Measurements from ENCODE around the gene ZNF699.
"Not testable (repeated sequence)": the region's sequence is repeated elsewhere in the genome, so short reads cannot be mapped to it uniquely, and the experiment has no call there.

ZNF699 gene

GRCh38 chr19:9323557-9323918, 13.9 kb upstream of the ZNF699 start:
- no peaks in the 10 kb centered on the region for H3K27me3 ChIP-seq (ENCODE audit: control insufficient read depth, insufficient read depth, low read length)
- H3K9ac ChIP-seq (ENCODE audit: low read depth, low read length) = peak overlapping the region; percentile 32
- H3K4me3 ChIP-seq (ENCODE audit: low read depth, low read length) = peak overlapping the region; percentile 58
- no peaks in the 10 kb centered on the region for H3K4me1 ChIP-seq (ENCODE audit: control insufficient read depth, insufficient read depth, low read length)
- H3K9me3 ChIP-seq (ENCODE audit: control insufficient read depth, insufficient read depth, low read length) = peaks cover 2% of the 10 kb centered on the region
- peaks cover 2% of the 10 kb centered on the region for H3K36me3 ChIP-seq (ENCODE audit: control insufficient read depth, insufficient read depth, low read length)

- not testable (repeated sequence) for H3K27me3 ChIP-seq (ENCODE audit: control insufficient read depth, insufficient read depth, low read length); H3K4me3 ChIP-seq (ENCODE audit: low read depth, low read length); H3K4me1 ChIP-seq (ENCODE audit: control insufficient read depth, insufficient read depth, low read length); H3K9ac ChIP-seq (ENCODE audit: low read depth, low read length); H3K36me3 ChIP-seq (ENCODE audit: control insufficient read depth, insufficient read depth, low read length); H3K9me3 ChIP-seq (ENCODE audit: control insufficient read depth, insufficient read depth, low read length)
These were observed 12.6 kb upstream of the ZNF699 start for GRCh38 chr19:9322201-9322600.

- H3K4me1 ChIP-seq (ENCODE audit: control insufficient read depth, insufficient read depth, low read length); H3K36me3 ChIP-seq (ENCODE audit: control insufficient read depth, insufficient read depth, low read length); H3K27me3 ChIP-seq (ENCODE audit: control insufficient read depth, insufficient read depth, low read length); H3K4me3 ChIP-seq (ENCODE audit: low read depth, low read length); H3K9ac ChIP-seq (ENCODE audit: low read depth, low read length); H3K9me3 ChIP-seq (ENCODE audit: control insufficient read depth, insufficient read depth, low read length): not testable (repeated sequence)
These were observed 12.1 kb upstream of the ZNF699 start for GRCh38 chr19:9321756-9322155.

DNA sequence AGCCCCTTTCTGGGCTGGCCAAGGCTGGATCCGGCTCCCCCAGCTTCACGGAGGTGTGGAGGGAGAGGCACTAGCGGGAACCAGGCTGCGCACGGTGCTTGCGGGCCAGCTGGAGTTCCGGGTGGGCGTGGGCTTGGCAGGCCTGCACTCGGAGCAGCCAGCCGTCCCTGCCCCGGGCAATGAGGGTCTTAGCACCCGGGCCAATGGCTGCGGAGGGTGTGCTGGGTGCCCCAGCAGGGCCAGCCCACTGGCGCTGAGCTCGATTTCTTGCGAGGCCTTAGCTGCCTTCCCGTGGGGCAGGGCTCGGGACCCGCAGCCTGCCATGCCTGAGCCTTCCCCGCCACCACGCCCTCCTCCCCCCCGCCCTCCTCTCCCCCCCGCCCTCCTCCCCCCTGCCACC, 11.7 kb upstream of the ZNF699 start:
- H3K9me3 ChIP-seq (ENCODE audit: control insufficient read depth, insufficient read depth, low read length) = no peaks in the 10 kb centered on the region
- no peaks in the 10 kb centered on the region for H3K36me3 ChIP-seq (ENCODE audit: control insufficient read depth, insufficient read depth, low read length)
- no peak overlapping the region for H3K4me3 ChIP-seq (ENCODE audit: low read depth, low read length)
- H3K9ac ChIP-seq (ENCODE audit: low read depth, low read length) = no peak overlapping the region
- no peaks in the 10 kb centered on the region for H3K4me1 ChIP-seq (ENCODE audit: control insufficient read depth, insufficient read depth, low read length)
- H3K27me3 ChIP-seq (ENCODE audit: control insufficient read depth, insufficient read depth, low read length) = no peaks in the 10 kb centered on the region

- H3K27me3 ChIP-seq (ENCODE audit: control insufficient read depth, insufficient read depth, low read length) = no peaks in the 10 kb centered on the region
- peaks cover 2% of the 10 kb centered on the region for H3K36me3 ChIP-seq (ENCODE audit: control insufficient read depth, insufficient read depth, low read length)
- H3K4me1 ChIP-seq (ENCODE audit: control insufficient read depth, insufficient read depth, low read length) = no peaks in the 10 kb centered on the region
- H3K9me3 ChIP-seq (ENCODE audit: control insufficient read depth, insufficient read depth, low read length) = no peaks in the 10 kb centered on the region
- H3K9ac ChIP-seq (ENCODE audit: low read depth, low read length) = no peak overlapping the region
- H3K4me3 ChIP-seq (ENCODE audit: low read depth, low read length) = no peak overlapping the region
These were observed 4.1 kb upstream of the ZNF699 start for GRCh38 chr19:9313756-9314155.

GRCh38 chr19:9309974-9310446, 372 bp upstream of the ZNF699 start:
- peaks cover 2% of the 10 kb centered on the region for H3K36me3 ChIP-seq (ENCODE audit: control insufficient read depth, insufficient read depth, low read length)
- no peaks in the 10 kb centered on the region for H3K27me3 ChIP-seq (ENCODE audit: control insufficient read depth, insufficient read depth, low read length)
- peak overlapping the region; percentile 96 for H3K4me3 ChIP-seq (ENCODE audit: low read depth, low read length)
- no peaks in the 10 kb centered on the region for H3K4me1 ChIP-seq (ENCODE audit: control insufficient read depth, insufficient read depth, low read length)
- no peaks in the 10 kb centered on the region for H3K9me3 ChIP-seq (ENCODE audit: control insufficient read depth, insufficient read depth, low read length)
- H3K9ac ChIP-seq (ENCODE audit: low read depth, low read length) = peak overlapping the region; percentile 48

GRCh38 chr19:9308091-9308770, 1.4 kb downstream of the ZNF699 start:
- Histone ChIP-seq H3K36me3 (ENCODE audit: control insufficient read depth, insufficient read depth, low read length) (peaks cover 2% of the 10 kb centered on the region), H3K4me1 (ENCODE audit: control insufficient read depth, insufficient read depth, low read length) (no peaks in the 10 kb centered on the region), H3K9ac (ENCODE audit: low read depth, low read length) (no peak overlapping the region), H3K27me3 (ENCODE audit: control insufficient read depth, insufficient read depth, low read length) (no peaks in the 10 kb centered on the region), H3K4me3 (ENCODE audit: low read depth, low read length) (peak overlapping the region; percentile 96), H3K9me3 (ENCODE audit: control insufficient read depth, insufficient read depth, low read length) (no peaks in the 10 kb centered on the region)

- Histone ChIP-seq H3K4me3 (ENCODE audit: low read depth, low read length) (no peak overlapping the region), H3K4me1 (ENCODE audit: control insufficient read depth, insufficient read depth, low read length) (no peaks in the 10 kb centered on the region), H3K27me3 (ENCODE audit: control insufficient read depth, insufficient read depth, low read length) (no peaks in the 10 kb centered on the region), H3K9me3 (ENCODE audit: control insufficient read depth, insufficient read depth, low read length) (no peaks in the 10 kb centered on the region), H3K9ac (ENCODE audit: low read depth, low read length) (no peak overlapping the region), H3K36me3 (ENCODE audit: control insufficient read depth, insufficient read depth, low read length) (peaks cover 4% of the 10 kb centered on the region)
These were observed 3.2 kb downstream of the ZNF699 start for GRCh38 chr19:9306443-9306842.

DNA sequence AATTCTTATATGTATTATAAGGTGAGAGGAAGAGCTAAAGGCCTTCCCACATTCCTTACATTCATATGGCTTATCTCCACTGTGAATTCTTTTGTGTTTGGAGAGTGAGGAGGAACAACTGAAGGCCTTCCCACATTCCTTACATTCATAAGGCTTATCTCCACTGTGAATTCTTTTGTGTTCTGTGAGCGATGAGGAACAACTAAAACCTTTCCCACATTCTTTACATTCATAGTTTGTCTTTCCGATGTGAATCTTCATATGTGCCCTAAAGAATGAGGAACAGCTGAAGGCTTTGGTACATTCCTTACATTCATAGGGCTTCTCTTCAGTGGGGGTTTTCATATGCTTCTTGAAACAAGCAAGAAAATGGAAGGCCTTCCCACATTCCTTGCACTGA, 13.3 kb downstream of the ZNF699 start:
- peaks cover 25% of the 10 kb centered on the region for H3K9me3 ChIP-seq (ENCODE audit: control insufficient read depth, insufficient read depth, low read length)
- H3K4me1 ChIP-seq (ENCODE audit: control insufficient read depth, insufficient read depth, low read length) = no peaks in the 10 kb centered on the region
- H3K36me3 ChIP-seq (ENCODE audit: control insufficient read depth, insufficient read depth, low read length) = peaks cover 15% of the 10 kb centered on the region
- H3K27me3 ChIP-seq (ENCODE audit: control insufficient read depth, insufficient read depth, low read length) = no peaks in the 10 kb centered on the region
- no peak overlapping the region for H3K4me3 ChIP-seq (ENCODE audit: low read depth, low read length)
- H3K9ac ChIP-seq (ENCODE audit: low read depth, low read length) = no peak overlapping the region

DNA sequence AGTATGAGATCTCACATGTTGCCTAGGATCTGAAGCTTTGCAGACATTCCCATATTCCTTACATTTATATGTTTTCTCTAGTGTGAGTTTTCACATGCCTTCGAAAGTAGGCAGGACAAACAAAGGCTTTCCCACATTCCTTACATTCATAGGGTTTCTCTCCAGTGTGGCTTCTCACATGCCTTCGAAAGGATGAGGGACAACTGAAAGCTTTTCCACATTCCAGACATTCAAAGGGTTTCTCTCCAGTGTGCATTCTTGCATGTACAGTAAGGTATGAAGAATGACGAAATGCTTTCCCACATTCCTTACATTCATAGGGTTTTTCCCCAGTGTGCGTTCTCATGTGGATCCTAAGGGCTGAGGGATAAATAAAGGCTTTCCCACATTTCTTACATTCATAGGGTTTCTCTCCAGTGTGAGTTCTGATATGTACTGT, 14.2 kb downstream of the ZNF699 start:
- no peaks in the 10 kb centered on the region for H3K4me1 ChIP-seq (ENCODE audit: control insufficient read depth, insufficient read depth, low read length)
- no peaks in the 10 kb centered on the region for H3K27me3 ChIP-seq (ENCODE audit: control insufficient read depth, insufficient read depth, low read length)
- H3K4me3 ChIP-seq (ENCODE audit: low read depth, low read length) = no peak overlapping the region
- H3K9ac ChIP-seq (ENCODE audit: low read depth, low read length) = no peak overlapping the region
- H3K9me3 ChIP-seq (ENCODE audit: control insufficient read depth, insufficient read depth, low read length) = peaks cover 27% of the 10 kb centered on the region
- H3K36me3 ChIP-seq (ENCODE audit: control insufficient read depth, insufficient read depth, low read length) = peaks cover 14% of the 10 kb centered on the region

GRCh38 chr19:9289231-9289884, 20.3 kb downstream of the ZNF699 start:
- H3K9ac ChIP-seq (ENCODE audit: low read depth, low read length) = no peak overlapping the region
- no peaks in the 10 kb centered on the region for H3K4me1 ChIP-seq (ENCODE audit: control insufficient read depth, insufficient read depth, low read length)
- H3K27me3 ChIP-seq (ENCODE audit: control insufficient read depth, insufficient read depth, low read length) = no peaks in the 10 kb centered on the region
- peaks cover 22% of the 10 kb centered on the region for H3K9me3 ChIP-seq (ENCODE audit: control insufficient read depth, insufficient read depth, low read length)
- H3K4me3 ChIP-seq (ENCODE audit: low read depth, low read length) = no peak overlapping the region
- H3K36me3 ChIP-seq (ENCODE audit: control insufficient read depth, insufficient read depth, low read length) = no peaks in the 10 kb centered on the region

- H3K4me1 ChIP-seq (ENCODE audit: control insufficient read depth, insufficient read depth, low read length); H3K36me3 ChIP-seq (ENCODE audit: control insufficient read depth, insufficient read depth, low read length); H3K27me3 ChIP-seq (ENCODE audit: control insufficient read depth, insufficient read depth, low read length); H3K4me3 ChIP-seq (ENCODE audit: low read depth, low read length); H3K9ac ChIP-seq (ENCODE audit: low read depth, low read length): not testable (repeated sequence)
- H3K9me3 ChIP-seq (ENCODE audit: control insufficient read depth, insufficient read depth, low read length) = peaks cover 12% of the 10 kb centered on the region
These were observed 26.2 kb downstream of the ZNF699 start for GRCh38 chr19:9283485-9283884.
